A549 (cell line): ENCODE measurements around the gene PIAS2.

Source experiments
- CHD4 ChIP-seq: fragments of 200-600 bp; sonication (generic); IDR thresholded peaks from 2 replicates; pipeline ENCODE4 v1.6.1; 2016; ENCODE audit warnings: antibody characterized with exemption, mild to moderate bottlenecking, borderline replicate concordance
- CTCF ChIP-seq: fragments of >200 bp; sonication (Bioruptor Twin); formaldehyde crosslinking; IDR thresholded peaks from 3 replicates; pipeline ENCODE4 v1.5.1; 2016
- HES2 ChIP-seq: fragments of >200 bp; sonication (Bioruptor Twin); formaldehyde crosslinking; IDR thresholded peaks from 2 replicates; pipeline ENCODE4 v1.6.1; 2016
- KDM1A ChIP-seq: fragments of 200-600 bp; sonication (generic); IDR thresholded peaks from 2 replicates; pipeline ENCODE4 v1.6.1; 2016; ENCODE audit warnings: low read depth, mild to moderate bottlenecking
- MAX ChIP-seq: IDR thresholded peaks from 2 replicates; pipeline ENCODE4 v1.6.1; 2012
- MAZ ChIP-seq: fragments of 150-350 bp; IDR thresholded peaks from 2 replicates; pipeline ENCODE4 v1.6.1; 2014; ENCODE audit warnings: antibody characterized with exemption, low read depth, low read length, borderline replicate concordance
- POLR2A ChIP-seq: IDR thresholded peaks from 2 replicates; pipeline ENCODE4 v1.6.1; 2012; ENCODE audit warnings: mild to moderate bottlenecking, low read length
- RFX5 ChIP-seq: fragments of 450-650 bp; IDR thresholded peaks from 2 replicates; pipeline ENCODE4 v1.7.1; 2014; ENCODE audit warnings: antibody characterized with exemption, mild to moderate bottlenecking, moderate library complexity

GRCh38 chr18:46910856-46911255, 6.5 kb downstream of the PIAS2 start:
- TF ChIP-seq MAX (no peak), KDM1A (no peak), HES2 (no peak), CTCF (no peak), CHD4 (no peak), RFX5 (no peak), POLR2A (no peak), MAZ (no peak)
